CD4-positive, alpha-beta T cell treated with Interleukin-15 for 1 hour (primary cell): ENCODE measurements around the gene CUEDC1.

Experiments
- DNase-seq: peaks from one replicate; pipeline ENCODE4 v3.0.0-alpha.2; 2020

Gene CUEDC1

DNA sequence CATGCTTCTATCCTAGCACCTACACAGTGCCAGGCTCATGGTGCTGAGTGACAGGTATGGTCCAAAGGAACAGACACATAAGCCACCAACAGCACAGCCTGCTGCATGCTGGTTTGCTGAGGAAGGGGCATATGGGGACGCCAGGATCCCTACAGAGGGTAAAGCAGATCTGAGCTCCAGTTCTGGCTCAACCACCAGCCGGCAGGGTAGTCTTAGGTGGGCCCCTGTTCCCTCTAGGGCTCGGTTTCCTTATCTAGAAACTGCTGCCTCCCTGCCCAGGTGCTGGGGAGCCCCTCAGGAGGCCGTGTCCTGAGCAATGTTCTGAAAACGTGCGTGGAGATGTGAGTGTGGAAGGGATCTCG is 81.2 kb downstream of the CUEDC1 start:
- no peak for DNase-seq

- no peak for DNase-seq
Measured at GRCh38 chr17:57873261-57874057, 81.8 kb downstream of the CUEDC1 start.

GRCh38 chr17:57872536-57872935 is 82.7 kb downstream of the CUEDC1 start:
- no peak for DNase-seq

- no peak for DNase-seq
Measured at GRCh38 chr17:57871863-57872262, 83.3 kb downstream of the CUEDC1 start.

DNA sequence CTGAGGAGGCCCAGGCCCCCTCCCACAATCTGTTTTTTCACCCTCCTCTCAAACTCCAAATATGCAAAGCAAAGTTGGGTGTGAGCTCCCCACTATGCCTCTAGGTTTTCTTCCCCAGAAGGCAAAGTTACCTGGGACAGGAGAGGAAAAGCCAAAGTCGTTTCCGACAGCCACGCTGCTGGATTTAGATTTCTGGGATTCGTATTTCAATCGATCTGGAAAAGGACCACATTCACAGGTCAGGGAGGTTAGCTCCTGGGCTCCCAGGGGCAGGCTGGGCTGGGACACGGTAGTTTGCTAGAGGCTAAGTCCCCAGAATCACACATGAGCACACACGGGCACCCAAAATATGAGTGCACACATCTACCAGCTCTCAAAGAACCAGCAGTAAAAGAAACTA is 84.1 kb downstream of the CUEDC1 start:
- DNase-seq, result no peak

DNA sequence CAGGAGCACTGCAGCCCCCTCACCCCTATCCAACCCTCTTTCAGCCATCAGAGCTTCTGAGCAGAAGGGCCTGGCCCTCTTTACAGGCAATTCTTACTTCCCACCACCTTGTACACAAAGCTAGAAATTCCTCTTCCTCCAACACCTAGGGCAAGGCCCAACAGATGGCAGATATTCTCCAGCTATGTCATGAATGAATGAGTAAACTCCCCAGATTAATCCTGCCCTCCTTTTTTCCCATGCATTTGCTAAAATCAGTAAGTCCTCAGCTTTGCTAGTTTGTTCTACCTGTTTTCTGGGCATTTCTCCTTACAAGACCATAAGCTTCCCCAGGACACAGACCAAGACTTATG is 85.0 kb downstream of the CUEDC1 start:
- DNase-seq, result no peak

- DNase-seq, result no peak
Measured at GRCh38 chr17:57869617-57870282, 85.5 kb downstream of the CUEDC1 start.

GRCh38 chr17:57868910-57869616 is 86.1 kb downstream of the CUEDC1 start:
- DNase-seq, result no peak

DNA sequence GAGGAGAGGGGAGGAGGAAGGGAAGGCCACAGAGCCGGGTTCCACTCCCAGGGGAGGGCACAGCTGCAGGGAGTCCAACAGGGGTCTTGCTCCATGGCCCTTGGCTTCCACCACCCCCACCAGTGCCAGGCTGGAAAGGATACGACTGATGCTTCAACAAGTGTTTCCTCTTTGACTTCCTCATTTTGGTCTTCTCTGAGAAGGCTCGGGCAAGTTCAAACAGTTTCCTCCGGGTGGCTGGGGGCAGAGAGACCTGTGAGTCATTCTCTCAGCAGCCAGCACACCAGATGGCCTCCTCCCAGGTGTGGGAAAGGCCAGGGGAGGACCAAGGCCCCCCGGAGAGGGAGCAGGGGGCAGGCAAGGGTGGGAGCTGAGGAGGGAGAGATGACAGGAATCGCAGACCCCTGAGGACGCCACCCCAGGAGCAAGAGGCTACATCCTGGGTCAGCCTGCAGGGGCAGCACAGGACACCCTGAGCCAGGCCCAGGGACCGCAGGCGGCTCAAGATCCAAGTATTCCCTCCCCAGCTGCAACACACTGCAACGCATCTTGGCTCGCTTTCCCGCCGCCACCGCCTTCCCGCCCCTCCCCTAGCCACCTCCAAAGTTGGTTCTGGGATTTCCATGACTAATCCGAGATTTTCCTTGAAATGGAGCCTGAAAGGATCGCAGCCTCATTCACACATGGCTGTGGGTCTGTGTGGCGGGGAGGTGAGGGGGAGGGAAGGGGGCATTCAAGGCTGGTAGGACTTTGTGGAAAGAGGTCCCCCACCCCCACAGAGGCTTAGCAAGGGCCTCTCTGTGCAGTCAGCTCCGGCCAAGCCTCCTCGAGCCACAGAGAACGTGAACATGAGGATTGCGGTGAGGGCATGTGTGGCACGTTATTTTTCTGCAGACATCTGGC is 87.0 kb downstream of the CUEDC1 start:
- peak; percentile 73 for DNase-seq

- no peak for DNase-seq
Measured at GRCh38 chr17:57867126-57867525, 88.1 kb downstream of the CUEDC1 start.

DNA sequence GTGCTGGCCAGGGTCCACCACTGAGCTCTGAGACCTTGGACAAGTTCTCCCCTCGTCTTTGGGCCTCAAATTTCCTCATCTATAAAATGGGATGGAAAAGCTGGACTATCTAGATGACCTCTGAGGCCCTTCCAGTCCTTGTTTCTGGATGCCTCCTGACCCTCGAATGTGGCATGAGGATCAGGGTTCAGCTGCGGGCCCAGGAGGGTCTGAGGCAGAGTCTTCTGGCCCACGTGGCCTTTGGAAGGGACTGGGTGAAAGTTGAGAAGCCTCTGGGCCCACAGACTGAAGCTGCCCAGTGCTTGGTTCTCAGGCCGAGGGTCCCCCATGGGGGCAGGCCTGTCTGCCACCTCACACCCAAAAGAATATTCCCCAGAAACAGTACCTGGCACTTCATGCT is 88.5 kb downstream of the CUEDC1 start:
- no peak for DNase-seq

DNA sequence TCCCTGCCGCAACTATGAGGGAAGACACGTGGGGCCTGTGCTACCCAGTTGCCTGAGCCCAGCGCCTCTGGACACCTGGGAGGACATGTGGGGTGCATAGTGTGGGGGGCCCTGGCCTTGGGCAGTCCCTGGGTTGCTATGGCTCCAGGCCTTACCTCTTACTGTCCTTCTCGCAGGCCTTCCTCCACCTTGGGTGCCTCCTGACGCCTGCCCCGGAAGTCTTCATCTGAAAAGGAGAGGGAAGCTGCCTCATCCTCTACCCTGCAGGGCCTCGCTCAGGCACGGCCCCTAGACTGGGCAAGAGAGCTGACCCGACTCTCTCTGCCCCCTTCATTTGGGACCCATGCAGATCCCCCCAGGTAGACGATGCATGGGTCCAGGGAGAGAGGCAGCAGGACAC is 88.9 kb downstream of the CUEDC1 start:
- DNase-seq, result no peak

- no peak for DNase-seq
Measured at GRCh38 chr17:57864273-57864672, 90.9 kb downstream of the CUEDC1 start.

GRCh38 chr17:57862694-57863667 is 92.2 kb downstream of the CUEDC1 start:
- no peak for DNase-seq

GRCh38 chr17:57861790-57862693 is 93.2 kb downstream of the CUEDC1 start:
- no peak for DNase-seq

- peak; percentile 67 for DNase-seq
Measured at GRCh38 chr17:57861000-57861789, 94.0 kb downstream of the CUEDC1 start.

DNA sequence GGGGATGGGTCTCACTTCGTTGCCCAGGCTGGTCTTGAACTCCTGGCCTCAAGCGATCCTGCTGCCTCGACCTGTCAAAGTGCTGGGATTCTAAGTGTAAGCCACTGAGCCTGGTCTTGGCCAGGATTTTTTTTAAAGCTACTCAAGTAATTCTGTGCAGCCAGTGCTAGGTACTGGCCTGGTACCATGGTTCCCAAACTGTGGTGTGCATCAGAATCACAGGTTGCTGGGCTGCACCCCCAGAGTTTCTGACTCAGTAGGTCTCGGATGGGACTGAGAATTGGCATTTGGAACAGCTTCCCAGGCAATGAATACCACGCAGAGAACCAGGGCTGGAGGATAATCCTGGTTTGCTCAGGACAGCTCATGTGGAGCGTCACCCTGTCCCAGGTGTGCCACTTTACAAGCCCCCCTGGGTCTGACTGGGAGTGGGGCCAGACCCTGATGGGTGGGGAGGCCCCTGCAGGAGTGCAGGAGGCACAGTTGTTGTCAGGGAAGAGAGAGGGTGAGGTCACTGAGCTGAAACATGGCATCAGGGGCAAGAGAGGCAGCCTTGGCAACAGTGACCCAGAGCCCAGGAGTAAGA is 94.7 kb downstream of the CUEDC1 start:
- DNase-seq, result no peak

DNA sequence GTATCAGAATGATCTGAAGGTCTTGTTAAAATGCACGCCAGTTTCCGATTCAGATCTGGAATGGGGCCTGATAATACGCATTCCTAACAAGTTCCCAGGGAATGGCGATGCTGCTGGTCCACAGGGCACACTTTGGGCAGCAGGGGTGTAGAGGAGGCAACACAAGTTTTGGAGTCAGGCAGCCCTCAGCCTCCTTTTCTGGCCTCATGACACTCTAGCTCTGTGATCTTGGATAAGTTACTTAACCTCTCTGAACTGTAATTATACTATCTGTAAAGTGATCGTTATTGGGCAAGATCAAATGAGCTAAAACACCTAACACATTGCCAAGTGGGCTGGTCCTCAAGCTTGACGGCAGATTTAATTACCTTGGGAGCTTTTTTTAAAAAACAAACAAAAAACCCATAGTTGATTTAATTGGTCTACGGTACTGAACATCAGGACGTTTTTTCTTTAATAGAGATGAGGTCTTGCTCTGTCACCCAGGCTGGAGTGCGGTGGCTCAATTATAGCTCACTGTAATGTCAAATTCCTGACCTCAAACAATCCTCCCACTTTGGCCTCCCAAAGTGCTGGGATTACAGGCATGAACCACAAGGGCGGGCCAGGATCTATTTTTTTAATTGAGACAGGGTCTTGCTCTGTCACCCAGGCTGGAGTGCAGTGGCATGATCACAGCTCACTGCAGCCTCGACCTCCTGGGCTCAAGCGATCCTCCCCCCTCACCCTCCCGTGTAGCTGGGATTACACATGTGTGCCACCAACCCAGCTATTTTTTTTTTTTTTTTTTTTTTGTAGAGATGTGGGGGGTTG is 95.4 kb downstream of the CUEDC1 start:
- DNase-seq, result no peak

GRCh38 chr17:57858838-57859237 is 96.4 kb downstream of the CUEDC1 start:
- DNase-seq, result no peak
